BJ (cell line): Measurements from ENCODE around the gene DOCK10. TPM values are rescaled to one million over a fixed set of nuclear protein-coding genes. Genes with fewer than 3 reads are reported as not detected.

Experiments used
- CTCF ChIA-PET: fragments of 350-600 bp; formaldehyde crosslinking; extraction: SDS; loops from one replicate; lab custom pipeline; 2021; ENCODE audit warnings: antibody characterized with exemption, inconsistent platforms; lab: Yijun Ruan, JAX
- POLR2A ChIA-PET: fragments of 300-600 bp; sonication (Branson Sonifier 250); formaldehyde crosslinking; extraction: SDS; loops from one replicate; lab custom pipeline; 2021; ENCODE audit warnings: antibody characterized with exemption; lab: Charles Lee
- DNase-seq: peaks from one replicate; pipeline ENCODE4 v3.0.0-alpha.2; 2011; ENCODE audit warnings: low read depth
- H3K27me3 ChIP-seq: 2 replicates; pipeline ENCODE4 v1.6.0; 2011; ENCODE audit warnings: low read length; ENCODE audit not compliant: control insufficient read depth, insufficient read depth
- H3K36me3 ChIP-seq: 2 replicates; pipeline ENCODE4 v1.5.1; 2011; ENCODE audit warnings: low read length; ENCODE audit not compliant: control insufficient read depth, insufficient read depth
- H3K4me3 ChIP-seq: 2 replicates; pipeline ENCODE4 v1.5.1; 2011; ENCODE audit warnings: low read depth, mild to moderate bottlenecking, control low read depth, low read length
- CTCF ChIP-seq: IDR thresholded peaks from 2 replicates; pipeline ENCODE4 v1.5.1; 2011; ENCODE audit warnings: low read depth, mild to moderate bottlenecking, control low read depth, inconsistent platforms, low read length, moderate library complexity; ENCODE audit not compliant: insufficient read depth
- polyA plus RNA-seq: library from polyadenylated mRNA; depleted of rRNA; stranded (reverse); fragments of >200 nt; gene quantifications from 2 replicates; pipeline ENCODE4 v1.2.3, GENCODE V29; 2011

Gene DOCK10
- polyA plus RNA-seq, 1 experiment = 62.7 TPM

GRCh38 chr2:224833986-224834385, 208.3 kb downstream of the DOCK10 start:
- no peak for DNase-seq
- peaks cover 13% of the 10 kb centered on the region for H3K36me3 ChIP-seq
- no peaks in the 10 kb centered on the region for H3K27me3 ChIP-seq
- H3K4me3 ChIP-seq = no peak overlapping the region
- ChIA-PET CTCF (no interaction called here), POLR2A (no interaction called here)
- no peak for TF ChIP-seq CTCF

- no peak overlapping the region for H3K4me3 ChIP-seq
- no peak for DNase-seq
- no peaks in the 10 kb centered on the region for H3K27me3 ChIP-seq
- no peak for TF ChIP-seq CTCF
- H3K36me3 ChIP-seq = peaks cover 13% of the 10 kb centered on the region
- ChIA-PET CTCF (interaction anchor here (2.7 kb wide), 1 partner anchor 11 kb away, joined by 7 read pairs; no protein-coding TSS in a partner anchor), POLR2A (no interaction called here)
Observed at GRCh38 chr2:224832207-224832606, 210.1 kb downstream of the DOCK10 start.

GRCh38 chr2:224831530-224831929, 210.7 kb downstream of the DOCK10 start:
- DNase-seq = no peak
- H3K4me3 ChIP-seq = no peak overlapping the region
- no peak for TF ChIP-seq CTCF
- peaks cover 13% of the 10 kb centered on the region for H3K36me3 ChIP-seq
- no peaks in the 10 kb centered on the region for H3K27me3 ChIP-seq
- ChIA-PET CTCF (interaction anchor here (1.3 to 2.7 kb wide), 2 partner anchors 10 to 39 kb away, joined by 3 to 7 read pairs; no protein-coding TSS in a partner anchor), POLR2A (no interaction called here)

GRCh38 chr2:224820283-224820991, 221.8 kb downstream of the DOCK10 start:
- H3K36me3 ChIP-seq = no peaks in the 10 kb centered on the region
- DNase-seq = no peak
- H3K4me3 ChIP-seq = no peak overlapping the region
- no peak for TF ChIP-seq CTCF
- ChIA-PET POLR2A (no interaction called here), CTCF (interaction anchor here (0.9 to 2.6 kb wide), 2 partner anchors 12 to 37 kb away, joined by 3 to 7 read pairs; no protein-coding TSS in a partner anchor)
- H3K27me3 ChIP-seq = no peaks in the 10 kb centered on the region

GRCh38 chr2:224819075-224819474, 223.2 kb downstream of the DOCK10 start:
- POLR2A ChIA-PET = no interaction called here
- CTCF ChIA-PET = no interaction called here
- H3K36me3 ChIP-seq = no peaks in the 10 kb centered on the region
- H3K4me3 ChIP-seq = no peak overlapping the region
- no peak for TF ChIP-seq CTCF
- no peak for DNase-seq
- no peaks in the 10 kb centered on the region for H3K27me3 ChIP-seq
